Pancreas (tissue), 10 donors: ENCODE measurements around the gene OBSCN. TPM values are rescaled to one million over a fixed set of nuclear protein-coding genes. Genes with fewer than 3 reads are reported as not detected.

Experiments used
- ATAC-seq, 4 donors: fragments of 200-7000 bp; cut with Tn5 transposase; one replicate each; pipeline versions ENCODE4 v1.8.0 to v1.9.1; 2020; ENCODE audit warnings: mild to moderate bottlenecking in 4 of 4, moderate library complexity in 4 of 4
- DNase-seq, 6 donors: peaks; one replicate each; pipeline ENCODE4 v3.0.0-alpha.2; 2020
- FAIRE-seq: peaks from 2 replicates; lab custom pipeline; 2012; peaks lifted over from hg19 to GRCh38; lab: Jason Lieb, UNC
- H3K27ac ChIP-seq, 4 donors: fragments of 200-600 bp; sonication (generic); 1 replicate in 3 of 4; 2 replicates in 1 of 4; pipeline versions ENCODE4 v1.5.0 to v1.8.0; 2020
- H3K27me3 ChIP-seq, 4 donors: fragments of 200-600 bp; one replicate each; pipeline ENCODE4 v1.8.0; 2021
- H3K36me3 ChIP-seq, 3 donors: fragments of 200-600 bp; sonication (generic) in 1 of 3; one replicate each; pipeline versions ENCODE4 v1.5.0 to v1.8.0; 2020 to 2021
- H3K4me1 ChIP-seq, 3 donors: fragments of 200-600 bp; one replicate each; pipeline ENCODE4 v1.8.0; 2021
- H3K4me3 ChIP-seq, 4 donors: fragments of 200-600 bp; sonication (generic) in 2 of 4; one replicate each; pipeline versions ENCODE4 v1.5.0 to v1.8.0; 2020 to 2021
- H3K9me3 ChIP-seq, 4 donors: fragments of 200-600 bp; one replicate each; pipeline ENCODE4 v1.8.0; 2021
- WGBS, 2 donors: extraction: QIAGEN DNeasy Blood & Tissue Kit; methylation state at CpG; one replicate each; pipeline ENCODE4 v1.1.7; 2013; 5-methylcytosine and 5-hydroxymethylcytosine counted together
- intact Hi-C, 3 donors: fragments of 100-400 bp; cut with DNase I; formaldehyde crosslinking; loops; one replicate each; pipeline versions ENCODE4 v1.11.1 to v1.14.2; 2022
- polyA plus RNA-seq, 2 donors: library from polyadenylated mRNA; stranded (reverse); fragments of 200-250 nt; gene quantifications; one replicate each; pipeline ENCODE4 v1.2.3, GENCODE V29; 2013
- total RNA-seq, 6 donors: library from RNA; stranded (reverse); fragmentation: NEBNext Ultra II Directional in 4 of 6; extraction: Animal tissue kit (Norgen Biotek cat#: 25700) in 4 of 6; gene quantifications; one replicate each; pipeline versions ENCODE4 v1.2.1 to v1.2.4, GENCODE V29; 2021 to 2023
- TF ChIP-seq, protein P1 (sequence below), 4 donors: fragments of 200-600 bp; sonication (generic) in 3 of 4; IDR thresholded peaks; one replicate each; pipeline versions ENCODE4 v1.5.0 to v1.8.0; 2021; ENCODE audit warnings: antibody characterized with exemption in 4 of 4
- donor health status: healthy with polysubstance abuse.
- donor health status: DM: no; HTN: no; CAD: no; lungs with moderate emphysema.
- donor health status: DM: no; HTN: no; CAD: no.
- donor health status: control.
- donor health status: control.
- donor health status: Bipolar disorder and iron deficiency.
- donor health status: DM: yes; HTN: yes; CAD: no.
- donor health status: DM: no; HTN: no; CAD: no.
- donor health status: DM: no; HTN: no; CAD: no.
- donor health status: DM: yes; HTN: yes; CAD: no.

OBSCN gene
- total and polyA plus RNA-seq, 8 donors: 7.9 to 61.4 (median 11.3) TPM

DNA sequence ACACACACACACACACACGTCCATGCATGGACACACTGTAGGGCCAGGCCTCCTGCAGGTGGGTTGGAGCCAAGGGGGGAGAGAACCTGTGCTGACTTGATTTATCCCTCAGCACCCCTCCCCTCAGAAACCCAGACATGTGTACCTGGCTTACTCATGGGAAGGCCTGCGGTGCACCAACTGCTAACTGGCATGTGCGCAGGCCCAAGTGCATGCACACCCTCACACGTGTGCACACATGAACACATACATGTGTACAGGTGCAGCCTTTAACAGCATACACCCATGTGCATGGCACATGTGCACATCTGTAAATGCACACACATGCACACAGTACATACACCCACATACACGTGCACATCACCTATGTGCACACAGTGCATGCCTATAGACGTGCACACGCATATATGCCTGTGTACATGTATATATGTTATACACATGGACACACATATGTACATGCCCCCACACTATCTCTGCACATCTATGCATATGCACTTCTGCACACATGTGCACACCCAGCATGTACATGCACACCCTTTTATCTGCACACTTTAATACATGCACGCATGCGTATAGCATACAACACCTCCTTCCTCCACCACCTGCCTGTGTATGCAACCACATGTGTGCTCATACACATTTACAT, 131.3 kb downstream of the OBSCN start:
- DNase-seq (peak in 2 of 6 donors; percentile 8 to 24), FAIRE-seq (no peak), ATAC-seq (no peak)
- intact Hi-C loops: no loop called here
- no peak overlapping the region for H3K4me3 ChIP-seq
- H3K4me1 ChIP-seq: no peaks in the 10 kb centered on the region
- peaks cover 0 to 7% (median 0%) of the 10 kb centered on the region in 3 donors for H3K36me3 ChIP-seq
- no peak overlapping the region for H3K27ac ChIP-seq
- TF ChIP-seq, protein P1, sequence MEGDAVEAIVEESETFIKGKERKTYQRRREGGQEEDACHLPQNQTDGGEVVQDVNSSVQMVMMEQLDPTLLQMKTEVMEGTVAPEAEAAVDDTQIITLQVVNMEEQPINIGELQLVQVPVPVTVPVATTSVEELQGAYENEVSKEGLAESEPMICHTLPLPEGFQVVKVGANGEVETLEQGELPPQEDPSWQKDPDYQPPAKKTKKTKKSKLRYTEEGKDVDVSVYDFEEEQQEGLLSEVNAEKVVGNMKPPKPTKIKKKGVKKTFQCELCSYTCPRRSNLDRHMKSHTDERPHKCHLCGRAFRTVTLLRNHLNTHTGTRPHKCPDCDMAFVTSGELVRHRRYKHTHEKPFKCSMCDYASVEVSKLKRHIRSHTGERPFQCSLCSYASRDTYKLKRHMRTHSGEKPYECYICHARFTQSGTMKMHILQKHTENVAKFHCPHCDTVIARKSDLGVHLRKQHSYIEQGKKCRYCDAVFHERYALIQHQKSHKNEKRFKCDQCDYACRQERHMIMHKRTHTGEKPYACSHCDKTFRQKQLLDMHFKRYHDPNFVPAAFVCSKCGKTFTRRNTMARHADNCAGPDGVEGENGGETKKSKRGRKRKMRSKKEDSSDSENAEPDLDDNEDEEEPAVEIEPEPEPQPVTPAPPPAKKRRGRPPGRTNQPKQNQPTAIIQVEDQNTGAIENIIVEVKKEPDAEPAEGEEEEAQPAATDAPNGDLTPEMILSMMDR (IDR thresholded peaks at IDR 0.05): no peak
- no peaks in the 10 kb centered on the region for H3K9me3 ChIP-seq
- WGBS, 2 donors: 86% methylated on average over 9 of the region's 9 CpGs
- no peaks in the 10 kb centered on the region for H3K27me3 ChIP-seq

DNA sequence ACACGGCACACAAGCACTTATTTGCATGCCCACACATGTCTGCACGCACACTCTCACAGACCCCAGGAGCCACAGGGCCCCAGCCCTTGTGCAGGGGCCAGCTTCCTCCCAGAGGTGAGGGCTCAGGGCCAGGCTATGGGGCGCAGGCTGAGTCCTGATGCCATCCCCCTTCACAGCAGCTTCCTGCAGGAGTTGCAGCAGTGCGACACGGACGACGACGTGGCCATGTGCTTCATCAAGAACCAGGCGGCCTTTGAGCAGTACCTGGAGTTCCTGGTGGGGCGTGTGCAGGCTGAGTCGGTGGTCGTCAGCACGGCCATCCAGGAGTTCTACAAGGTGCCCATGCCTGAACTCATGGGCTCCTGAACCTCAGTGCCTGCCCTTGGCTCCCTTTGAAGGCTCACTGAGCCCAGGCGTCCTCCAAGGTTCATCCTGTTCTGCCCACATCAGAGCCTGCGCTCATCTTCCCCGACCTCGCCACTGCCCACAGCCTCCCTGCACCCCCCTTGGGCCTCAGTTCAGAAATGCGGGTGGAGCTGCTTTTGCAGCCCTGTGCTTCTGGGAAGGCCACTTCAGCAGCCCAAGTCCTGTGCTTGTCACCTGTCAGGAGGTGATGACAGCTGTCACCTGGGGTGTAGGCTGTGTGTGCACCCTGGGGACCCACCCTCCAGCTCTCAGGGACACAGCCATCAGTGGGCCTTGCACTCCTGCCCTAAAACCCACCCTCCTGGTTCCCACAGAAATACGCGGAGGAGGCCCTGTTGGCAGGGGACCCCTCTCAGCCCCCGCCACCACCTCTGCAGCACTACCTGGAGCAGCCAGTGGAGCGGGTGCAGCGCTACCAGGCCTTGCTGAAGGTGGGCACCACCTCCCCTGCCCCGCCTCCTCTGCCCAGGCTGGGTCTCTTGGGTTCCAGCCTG, 132.2 kb downstream of the OBSCN start:
- TF ChIP-seq, protein P1 (IDR thresholded peaks at IDR 0.05): no peak
- Histone ChIP-seq H3K36me3 (peaks cover 0 to 7% (median 0%) of the 10 kb centered on the region in 3 donors), H3K9me3 (no peaks in the 10 kb centered on the region), H3K27me3 (no peaks in the 10 kb centered on the region), H3K4me3 (no peak overlapping the region), H3K27ac (no peak overlapping the region), H3K4me1 (no peaks in the 10 kb centered on the region)
- DNase-seq: peak in 5 of 6 donors; percentile 6 to 42 (median 11)
- 89 to 94% methylated on average over 24 of the region's 24 CpGs for WGBS, 2 donors
- FAIRE-seq: no peak
- intact Hi-C loops: no loop called here
- no peak for ATAC-seq

DNA sequence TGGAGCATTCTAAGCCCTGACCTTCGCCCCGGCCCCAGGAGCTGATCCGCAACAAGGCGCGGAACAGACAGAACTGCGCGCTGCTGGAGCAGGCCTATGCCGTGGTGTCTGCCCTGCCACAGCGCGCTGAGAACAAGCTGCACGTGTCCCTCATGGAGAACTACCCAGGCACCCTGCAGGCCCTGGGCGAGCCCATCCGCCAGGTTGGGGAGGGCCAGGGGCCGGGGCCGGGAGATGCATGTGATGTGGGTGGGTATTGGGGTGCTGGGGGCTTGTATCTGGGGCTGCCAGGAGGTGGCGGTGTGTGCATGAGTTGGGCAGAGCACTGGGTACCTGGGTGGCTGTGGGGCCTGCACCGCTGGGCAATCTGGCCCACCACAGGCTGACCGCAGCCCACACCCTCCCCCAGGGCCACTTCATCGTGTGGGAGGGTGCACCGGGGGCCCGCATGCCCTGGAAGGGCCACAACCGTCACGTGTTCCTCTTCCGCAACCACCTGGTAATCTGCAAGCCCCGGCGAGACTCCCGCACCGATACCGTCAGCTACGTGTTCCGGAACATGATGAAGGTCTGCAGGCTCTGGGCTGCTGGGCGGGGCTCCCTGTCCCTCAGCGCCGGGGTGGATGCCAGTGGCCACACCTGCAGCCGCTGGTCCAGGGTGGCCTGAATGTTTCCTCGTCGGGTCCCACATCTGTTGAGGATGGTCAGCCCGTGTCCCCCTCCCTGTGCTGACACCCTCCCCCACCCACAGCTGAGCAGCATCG, 133.0 kb downstream of the OBSCN start:
- no peak overlapping the region for H3K27ac ChIP-seq
- DNase-seq: peak in 5 of 6 donors; percentile 11 to 65 (median 14)
- 88 to 90% methylated on average over 38 to 39 of the region's 39 CpGs for whole genome bisulfite sequencing, 2 donors
- FAIRE-seq: no peak
- H3K27me3 ChIP-seq: no peaks in the 10 kb centered on the region
- intact Hi-C loops: no loop called here
- peak in 1 of 4 donors; percentile 38 for ATAC-seq
- TF ChIP-seq, protein P1 (IDR thresholded peaks at IDR 0.05): no peak
- no peak overlapping the region for H3K4me3 ChIP-seq
- no peaks in the 10 kb centered on the region for H3K9me3 ChIP-seq
- H3K36me3 ChIP-seq: peaks cover 0 to 7% (median 0%) of the 10 kb centered on the region in 3 donors
- no peaks in the 10 kb centered on the region for H3K4me1 ChIP-seq

DNA sequence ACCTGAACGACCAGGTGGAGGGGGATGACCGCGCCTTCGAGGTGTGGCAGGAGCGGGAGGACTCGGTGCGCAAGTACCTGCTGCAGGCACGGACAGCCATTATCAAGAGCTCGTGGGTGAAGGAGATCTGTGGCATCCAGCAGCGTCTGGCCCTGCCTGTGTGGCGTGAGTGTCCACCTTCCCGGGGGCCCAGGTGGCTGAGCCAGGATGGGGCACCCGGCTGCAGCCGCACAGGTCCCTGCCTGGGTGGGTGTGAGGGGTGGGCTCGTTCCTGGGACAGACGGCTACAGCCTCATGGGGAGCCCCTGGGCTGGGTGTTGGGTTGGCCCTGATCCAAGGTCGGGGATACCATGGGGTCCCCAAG, 133.6 kb downstream of the OBSCN start:
- WGBS, 2 donors: 86 to 87% methylated on average over 16 to 17 of the region's 17 CpGs
- intact Hi-C loops: no loop called here
- no peak for ATAC-seq
- Histone ChIP-seq H3K27ac (no peak overlapping the region), H3K27me3 (no peaks in the 10 kb centered on the region), H3K4me1 (no peaks in the 10 kb centered on the region), H3K9me3 (no peaks in the 10 kb centered on the region), H3K36me3 (peaks cover 0 to 7% (median 0%) of the 10 kb centered on the region in 3 donors), H3K4me3 (no peak overlapping the region)
- DNase-seq: peak in 3 of 6 donors; percentile 7 to 33 (median 26)
- TF ChIP-seq, protein P1 (IDR thresholded peaks at IDR 0.05): no peak
- FAIRE-seq: no peak
